Ishikawa (cell line): ENCODE data around the gene TMEM108.

Experiments
- CEBPB ChIP-seq: IDR thresholded peaks from 2 replicates; pipeline ENCODE4 v1.6.1; 2012
- CREB1 ChIP-seq: IDR thresholded peaks from 2 replicates; pipeline ENCODE4 v1.6.1; 2012; ENCODE audit warnings: low read depth
- EGR1 ChIP-seq: IDR thresholded peaks from 2 replicates; pipeline ENCODE4 v1.6.1; 2012
- EP300 ChIP-seq: IDR thresholded peaks from 2 replicates; pipeline ENCODE4 v1.6.1; 2012; ENCODE audit warnings: borderline replicate concordance
- FOXM1 ChIP-seq: IDR thresholded peaks from 2 replicates; pipeline ENCODE4 v1.6.1; 2012; ENCODE audit warnings: low read depth, borderline replicate concordance
- MAX ChIP-seq: IDR thresholded peaks from 2 replicates; pipeline ENCODE4 v1.6.1; 2012
- NFIC ChIP-seq: IDR thresholded peaks from 2 replicates; pipeline ENCODE4 v1.6.1; 2012
- RAD21 ChIP-seq: IDR thresholded peaks from 2 replicates; pipeline ENCODE4 v1.6.1; 2012; ENCODE audit warnings: low read depth
- REST ChIP-seq: IDR thresholded peaks from 2 replicates; pipeline ENCODE4 v1.6.1; 2012; ENCODE audit warnings: low read depth, mild to moderate bottlenecking
- TAF1 ChIP-seq: IDR thresholded peaks from 2 replicates; pipeline ENCODE4 v1.6.1; 2012; ENCODE audit warnings: low read depth, mild to moderate bottlenecking
- TCF12 ChIP-seq: IDR thresholded peaks from 2 replicates; pipeline ENCODE4 v1.6.1; 2012; ENCODE audit warnings: low read depth
- TEAD4 ChIP-seq: IDR thresholded peaks from 2 replicates; pipeline ENCODE4 v1.6.1; 2012
- USF1 ChIP-seq: IDR thresholded peaks from 2 replicates; pipeline ENCODE4 v1.6.1; 2012
- YY1 ChIP-seq: IDR thresholded peaks from 2 replicates; pipeline ENCODE4 v1.6.1; 2012; ENCODE audit warnings: low read depth
- ZBTB7A ChIP-seq: IDR thresholded peaks from 2 replicates; pipeline ENCODE4 v1.6.1; 2012; ENCODE audit warnings: low read depth

The TMEM108 gene

GRCh38 chr3:133419151-133419909 is 381.1 kb downstream of the TMEM108 start:
- TF ChIP-seq CEBPB (no peak), RAD21 (no peak), TEAD4 (no peak), ZBTB7A (no peak), TCF12 (no peak), USF1 (no peak), EP300 (no peak), REST (no peak), YY1 (no peak), NFIC (no peak), EGR1 (no peak), TAF1 (no peak), FOXM1 (no peak), MAX (no peak)

- no peak for TF ChIP-seq EP300
Measured at GRCh38 chr3:133424937-133425869, 387.0 kb downstream of the TMEM108 start.

GRCh38 chr3:133425898-133426297 is 387.7 kb downstream of the TMEM108 start:
- TF ChIP-seq CEBPB (no peak), CREB1 (no peak), NFIC (no peak), ZBTB7A (no peak), REST (no peak), TAF1 (no peak), MAX (no peak), TCF12 (no peak), TEAD4 (no peak), YY1 (no peak), RAD21 (no peak), USF1 (no peak)

- TF ChIP-seq TAF1 = no peak
- no peak for TF ChIP-seq ZBTB7A
- no peak for TF ChIP-seq FOXM1
- TF ChIP-seq RAD21 = no peak
- no peak for TF ChIP-seq REST
Measured at GRCh38 chr3:133426721-133427120, 388.5 kb downstream of the TMEM108 start.
